Tibial nerve (tissue), 4 donors: ENCODE results near the gene GART.

ENCODE experiments used
- EP300 ChIP-seq, 2 donors: sonication (generic); formaldehyde crosslinking; IDR thresholded peaks; one replicate each; pipeline ENCODE4 v1.6.1; 2017; ENCODE audit warnings: antibody characterized with exemption in 2 of 2, mild to moderate bottlenecking in 1 of 2
- POLR2A ChIP-seq, 2 donors: fragments of 450-650 bp; IDR thresholded peaks; one replicate each; pipeline ENCODE4 v1.6.1; 2017; ENCODE audit warnings: antibody characterized with exemption in 2 of 2, mild to moderate bottlenecking in 2 of 2, moderate library complexity in 2 of 2
- TF ChIP-seq, protein P1 (sequence below), 5 experiments: fragments of 200-600 bp in 3 of 5; fragments of 450-650 bp in 2 of 5; sonication (generic) in 3 of 5; IDR thresholded peaks; one replicate each; pipeline ENCODE4 v1.5.1; 2016 to 2019; ENCODE audit warnings: antibody characterized with exemption in 5 of 5, mild to moderate bottlenecking in 3 of 5, moderate library complexity in 2 of 5

- TF ChIP-seq, protein P1, sequence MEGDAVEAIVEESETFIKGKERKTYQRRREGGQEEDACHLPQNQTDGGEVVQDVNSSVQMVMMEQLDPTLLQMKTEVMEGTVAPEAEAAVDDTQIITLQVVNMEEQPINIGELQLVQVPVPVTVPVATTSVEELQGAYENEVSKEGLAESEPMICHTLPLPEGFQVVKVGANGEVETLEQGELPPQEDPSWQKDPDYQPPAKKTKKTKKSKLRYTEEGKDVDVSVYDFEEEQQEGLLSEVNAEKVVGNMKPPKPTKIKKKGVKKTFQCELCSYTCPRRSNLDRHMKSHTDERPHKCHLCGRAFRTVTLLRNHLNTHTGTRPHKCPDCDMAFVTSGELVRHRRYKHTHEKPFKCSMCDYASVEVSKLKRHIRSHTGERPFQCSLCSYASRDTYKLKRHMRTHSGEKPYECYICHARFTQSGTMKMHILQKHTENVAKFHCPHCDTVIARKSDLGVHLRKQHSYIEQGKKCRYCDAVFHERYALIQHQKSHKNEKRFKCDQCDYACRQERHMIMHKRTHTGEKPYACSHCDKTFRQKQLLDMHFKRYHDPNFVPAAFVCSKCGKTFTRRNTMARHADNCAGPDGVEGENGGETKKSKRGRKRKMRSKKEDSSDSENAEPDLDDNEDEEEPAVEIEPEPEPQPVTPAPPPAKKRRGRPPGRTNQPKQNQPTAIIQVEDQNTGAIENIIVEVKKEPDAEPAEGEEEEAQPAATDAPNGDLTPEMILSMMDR (IDR thresholded peaks at IDR 0.05) = no peak
- no peak for TF ChIP-seq POLR2A (IDR thresholded peaks at IDR 0.05)
- no peak for TF ChIP-seq EP300 (IDR thresholded peaks at IDR 0.05)
Observed at GRCh38 chr21:33567914-33568313, 26.0 kb upstream of the GART start.
